HepG2 (cell line): ENCODE data around the gene PMS1.

Source experiments
- FOXM1 ChIP-seq: sonication (generic); formaldehyde crosslinking; IDR thresholded peaks from 2 replicates; pipeline ENCODE4 v1.5.0; 2020; ENCODE audit warnings: missing genetic modification reagents
- IKZF4 ChIP-seq: sonication (generic); formaldehyde crosslinking; IDR thresholded peaks from 2 replicates; pipeline ENCODE4 v1.5.1; 2020; ENCODE audit warnings: borderline replicate concordance, mild to moderate bottlenecking, low read depth, missing genetic modification reagents; ENCODE audit errors: not compliant biosample characterization
- MAFF ChIP-seq: IDR thresholded peaks from 2 replicates; pipeline ENCODE4 v1.6.1; 2011; ENCODE audit warnings: low read depth, low read length, improper control_type of control experiment
- TF ChIP-seq, protein P1 (sequence below), 2 experiments: IDR thresholded peaks; 2 replicates each; pipeline ENCODE4 v1.6.1; 2011 to 2012; ENCODE audit warnings: low read length in 2 of 2, borderline replicate concordance in 1 of 2, low read depth in 1 of 2, mild to moderate bottlenecking in 1 of 2, moderate library complexity in 1 of 2

GRCh38 chr2:189851174-189851826 is 67.0 kb downstream of the PMS1 start:
- TF ChIP-seq FOXM1 (CRISPR knock-in tag) (no peak), IKZF4 (no peak), MAFF (no peak)
- TF ChIP-seq, protein P1, sequence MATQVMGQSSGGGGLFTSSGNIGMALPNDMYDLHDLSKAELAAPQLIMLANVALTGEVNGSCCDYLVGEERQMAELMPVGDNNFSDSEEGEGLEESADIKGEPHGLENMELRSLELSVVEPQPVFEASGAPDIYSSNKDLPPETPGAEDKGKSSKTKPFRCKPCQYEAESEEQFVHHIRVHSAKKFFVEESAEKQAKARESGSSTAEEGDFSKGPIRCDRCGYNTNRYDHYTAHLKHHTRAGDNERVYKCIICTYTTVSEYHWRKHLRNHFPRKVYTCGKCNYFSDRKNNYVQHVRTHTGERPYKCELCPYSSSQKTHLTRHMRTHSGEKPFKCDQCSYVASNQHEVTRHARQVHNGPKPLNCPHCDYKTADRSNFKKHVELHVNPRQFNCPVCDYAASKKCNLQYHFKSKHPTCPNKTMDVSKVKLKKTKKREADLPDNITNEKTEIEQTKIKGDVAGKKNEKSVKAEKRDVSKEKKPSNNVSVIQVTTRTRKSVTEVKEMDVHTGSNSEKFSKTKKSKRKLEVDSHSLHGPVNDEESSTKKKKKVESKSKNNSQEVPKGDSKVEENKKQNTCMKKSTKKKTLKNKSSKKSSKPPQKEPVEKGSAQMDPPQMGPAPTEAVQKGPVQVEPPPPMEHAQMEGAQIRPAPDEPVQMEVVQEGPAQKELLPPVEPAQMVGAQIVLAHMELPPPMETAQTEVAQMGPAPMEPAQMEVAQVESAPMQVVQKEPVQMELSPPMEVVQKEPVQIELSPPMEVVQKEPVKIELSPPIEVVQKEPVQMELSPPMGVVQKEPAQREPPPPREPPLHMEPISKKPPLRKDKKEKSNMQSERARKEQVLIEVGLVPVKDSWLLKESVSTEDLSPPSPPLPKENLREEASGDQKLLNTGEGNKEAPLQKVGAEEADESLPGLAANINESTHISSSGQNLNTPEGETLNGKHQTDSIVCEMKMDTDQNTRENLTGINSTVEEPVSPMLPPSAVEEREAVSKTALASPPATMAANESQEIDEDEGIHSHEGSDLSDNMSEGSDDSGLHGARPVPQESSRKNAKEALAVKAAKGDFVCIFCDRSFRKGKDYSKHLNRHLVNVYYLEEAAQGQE (IDR thresholded peaks at IDR 0.05; ENCODE audit: borderline replicate concordance in 1 of 2, low read depth in 1 of 2, low read length in 2 of 2) = no peak
